ENCODE results near the gene ANKRD40. TPM values are rescaled to one million over a fixed set of nuclear protein-coding genes. Genes with fewer than 3 reads are reported as not detected.

The ANKRD40 gene
- total RNA-seq, 1 donor from 2014 or later, result 41.1 TPM

DNA sequence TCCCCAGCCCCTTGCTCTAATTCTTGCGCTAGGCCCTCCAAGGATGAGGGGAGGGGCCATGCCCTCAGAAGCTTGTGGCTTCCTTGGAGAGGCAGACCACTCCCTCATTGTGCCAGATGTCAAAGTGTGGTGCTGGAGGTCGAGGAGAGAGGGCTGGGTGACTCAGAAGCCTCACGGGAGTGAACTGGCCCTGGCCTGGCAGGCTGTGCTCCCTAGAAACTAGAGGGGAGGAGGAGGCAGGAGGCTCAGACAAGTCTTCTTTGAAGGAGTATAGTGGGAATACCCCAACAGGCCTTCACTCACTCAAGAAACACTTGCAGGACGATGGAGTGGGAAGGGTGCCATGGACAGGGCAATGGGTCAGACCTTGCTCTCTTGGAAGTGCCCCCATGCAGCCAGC, 18.5 kb downstream of the ANKRD40 start:
- no peaks in the 10 kb centered on the region for H3K27me3 Mint-ChIP-seq (ENCODE audit: unreplicated experiment)
- no peak overlapping the region for H3K4me3 Mint-ChIP-seq (ENCODE audit: unreplicated experiment)
- H3K9me3 Mint-ChIP-seq (ENCODE audit: unreplicated experiment), result no peaks in the 10 kb centered on the region
- no peak for DNase-seq (ENCODE audit: extremely low spot score, unreplicated experiment)
- peaks cover 4% of the 10 kb centered on the region for H3K36me3 Mint-ChIP-seq (ENCODE audit: unreplicated experiment)
- no peak overlapping the region for H3K27ac Mint-ChIP-seq (ENCODE audit: unreplicated experiment)
- TF ChIP-seq, protein P1, sequence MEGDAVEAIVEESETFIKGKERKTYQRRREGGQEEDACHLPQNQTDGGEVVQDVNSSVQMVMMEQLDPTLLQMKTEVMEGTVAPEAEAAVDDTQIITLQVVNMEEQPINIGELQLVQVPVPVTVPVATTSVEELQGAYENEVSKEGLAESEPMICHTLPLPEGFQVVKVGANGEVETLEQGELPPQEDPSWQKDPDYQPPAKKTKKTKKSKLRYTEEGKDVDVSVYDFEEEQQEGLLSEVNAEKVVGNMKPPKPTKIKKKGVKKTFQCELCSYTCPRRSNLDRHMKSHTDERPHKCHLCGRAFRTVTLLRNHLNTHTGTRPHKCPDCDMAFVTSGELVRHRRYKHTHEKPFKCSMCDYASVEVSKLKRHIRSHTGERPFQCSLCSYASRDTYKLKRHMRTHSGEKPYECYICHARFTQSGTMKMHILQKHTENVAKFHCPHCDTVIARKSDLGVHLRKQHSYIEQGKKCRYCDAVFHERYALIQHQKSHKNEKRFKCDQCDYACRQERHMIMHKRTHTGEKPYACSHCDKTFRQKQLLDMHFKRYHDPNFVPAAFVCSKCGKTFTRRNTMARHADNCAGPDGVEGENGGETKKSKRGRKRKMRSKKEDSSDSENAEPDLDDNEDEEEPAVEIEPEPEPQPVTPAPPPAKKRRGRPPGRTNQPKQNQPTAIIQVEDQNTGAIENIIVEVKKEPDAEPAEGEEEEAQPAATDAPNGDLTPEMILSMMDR (IDR thresholded peaks at IDR 0.05), result no peak
- peaks cover 35% of the 10 kb centered on the region for H3K4me1 Mint-ChIP-seq (ENCODE audit: unreplicated experiment)

DNA sequence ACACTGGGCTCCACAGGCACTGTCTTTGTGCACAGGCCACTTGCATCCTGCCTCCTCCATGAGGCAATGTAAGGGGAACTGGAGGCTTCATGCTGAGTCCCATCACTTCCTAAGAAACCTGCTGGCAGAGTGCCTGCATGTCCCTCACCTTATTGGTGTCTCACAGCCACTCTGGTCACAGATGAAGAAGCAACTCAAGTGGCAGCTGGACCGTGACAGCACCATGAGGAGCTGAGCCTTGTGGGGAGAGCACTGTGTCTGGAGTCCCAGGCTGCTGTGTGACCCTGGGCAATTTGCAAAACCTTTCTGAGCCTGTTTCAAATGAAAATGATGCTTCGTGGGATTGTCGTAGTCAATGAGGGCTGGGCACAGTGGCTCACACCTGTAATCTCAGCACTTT, 19.5 kb downstream of the ANKRD40 start:
- no peak for DNase-seq (ENCODE audit: extremely low spot score, unreplicated experiment)
- Mint-ChIP-seq H3K4me3 (ENCODE audit: unreplicated experiment) (no peak overlapping the region), H3K9me3 (ENCODE audit: unreplicated experiment) (no peaks in the 10 kb centered on the region), H3K27ac (ENCODE audit: unreplicated experiment) (no peak overlapping the region), H3K27me3 (ENCODE audit: unreplicated experiment) (no peaks in the 10 kb centered on the region), H3K4me1 (ENCODE audit: unreplicated experiment) (peaks cover 28% of the 10 kb centered on the region), H3K36me3 (ENCODE audit: unreplicated experiment) (peaks cover 4% of the 10 kb centered on the region)
- TF ChIP-seq, protein P1 (IDR thresholded peaks at IDR 0.05), result no peak

DNA sequence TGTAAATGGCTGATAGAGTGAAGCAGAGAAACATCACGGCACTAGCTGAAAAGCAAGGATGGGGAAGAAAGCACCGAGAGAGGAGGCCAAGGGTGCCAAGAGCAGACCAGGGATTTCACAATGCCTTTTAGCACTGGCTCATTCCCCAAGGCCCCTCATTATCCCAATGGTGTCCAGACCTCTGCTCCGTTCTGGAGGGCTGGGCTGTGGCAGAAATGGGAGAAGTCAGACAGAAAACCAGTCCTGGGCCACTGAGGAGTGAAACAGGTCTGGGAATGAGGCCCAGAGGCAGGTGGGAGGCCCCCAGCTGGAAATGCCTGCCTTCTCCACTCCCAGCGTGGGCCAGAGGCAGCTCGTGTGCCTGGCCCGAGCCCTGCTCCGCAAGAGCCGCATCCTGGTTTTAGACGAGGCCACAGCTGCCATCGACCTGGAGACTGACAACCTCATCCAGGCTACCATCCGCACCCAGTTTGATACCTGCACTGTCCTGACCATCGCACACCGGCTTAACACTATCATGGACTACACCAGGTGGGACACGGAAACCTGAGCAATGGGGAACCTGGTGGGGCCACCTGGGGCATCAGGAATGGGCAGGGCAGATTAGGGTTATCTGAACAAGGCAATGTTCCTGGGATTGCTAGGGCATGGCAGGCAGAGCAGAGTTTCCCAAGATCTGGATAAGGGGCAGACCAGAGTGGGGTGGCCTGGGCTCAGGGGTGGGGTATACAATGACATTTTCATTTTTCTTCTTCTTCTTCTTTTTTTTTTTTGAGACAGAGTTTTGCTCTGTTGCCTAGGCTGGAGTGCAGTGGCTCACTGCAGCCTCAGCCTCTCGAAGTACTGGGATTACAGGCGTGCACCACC, 20.3 kb downstream of the ANKRD40 start:
- no peak for DNase-seq (ENCODE audit: extremely low spot score, unreplicated experiment)
- Mint-ChIP-seq H3K9me3 (ENCODE audit: unreplicated experiment) (no peaks in the 10 kb centered on the region), H3K4me3 (ENCODE audit: unreplicated experiment) (no peak overlapping the region), H3K27ac (ENCODE audit: unreplicated experiment) (no peak overlapping the region), H3K27me3 (ENCODE audit: unreplicated experiment) (no peaks in the 10 kb centered on the region), H3K36me3 (ENCODE audit: unreplicated experiment) (no peaks in the 10 kb centered on the region), H3K4me1 (ENCODE audit: unreplicated experiment) (peaks cover 20% of the 10 kb centered on the region)
- TF ChIP-seq, protein P1 (IDR thresholded peaks at IDR 0.05), result no peak

DNA sequence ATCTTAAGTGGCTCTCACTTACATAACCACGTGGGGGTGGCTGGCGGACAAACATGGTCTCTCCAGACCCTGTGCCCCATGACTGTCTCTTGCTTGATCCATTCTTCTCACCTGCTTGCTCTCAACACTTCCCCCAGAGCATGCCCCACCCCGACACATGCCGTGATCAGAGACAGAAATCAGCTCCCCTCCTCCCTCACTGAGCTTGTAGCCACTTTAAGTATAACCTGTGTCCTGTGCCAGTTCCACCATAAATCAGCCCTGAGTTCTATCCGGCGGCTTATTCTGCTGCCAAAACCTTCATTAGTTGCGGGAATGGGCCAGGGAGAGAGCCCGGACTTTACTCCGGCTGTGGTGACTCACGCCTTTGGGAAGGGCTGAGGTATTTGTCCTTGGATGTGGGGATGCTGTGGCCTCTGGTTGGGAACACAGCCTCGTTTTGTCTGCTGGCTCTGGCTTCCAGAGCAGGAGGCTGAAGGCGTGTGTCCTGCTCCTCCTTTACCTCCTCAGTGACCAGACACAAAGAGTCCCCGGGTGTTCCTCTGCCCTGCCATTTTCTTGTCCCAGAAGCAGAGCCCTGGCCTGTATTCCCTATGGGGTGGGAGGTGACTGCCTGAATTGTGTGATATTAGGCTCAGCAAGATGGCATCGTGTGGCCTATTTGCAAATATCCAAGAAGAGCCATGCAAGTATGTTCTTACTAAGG, 21.1 kb downstream of the ANKRD40 start:
- H3K27ac Mint-ChIP-seq (ENCODE audit: unreplicated experiment), result no peak overlapping the region
- H3K9me3 Mint-ChIP-seq (ENCODE audit: unreplicated experiment), result no peaks in the 10 kb centered on the region
- no peak overlapping the region for H3K4me3 Mint-ChIP-seq (ENCODE audit: unreplicated experiment)
- no peaks in the 10 kb centered on the region for H3K27me3 Mint-ChIP-seq (ENCODE audit: unreplicated experiment)
- H3K36me3 Mint-ChIP-seq (ENCODE audit: unreplicated experiment), result no peaks in the 10 kb centered on the region
- TF ChIP-seq, protein P1 (IDR thresholded peaks at IDR 0.05), result no peak
- H3K4me1 Mint-ChIP-seq (ENCODE audit: unreplicated experiment), result peaks cover 20% of the 10 kb centered on the region
- no peak for DNase-seq (ENCODE audit: extremely low spot score, unreplicated experiment)
